ENCODE results near the gene SBF2. TPM values are rescaled to one million over a fixed set of nuclear protein-coding genes. Genes with fewer than 3 reads are reported as not detected.

The SBF2 gene
- total RNA-seq, 1 donor from 2014 or later: 38.5 TPM

DNA sequence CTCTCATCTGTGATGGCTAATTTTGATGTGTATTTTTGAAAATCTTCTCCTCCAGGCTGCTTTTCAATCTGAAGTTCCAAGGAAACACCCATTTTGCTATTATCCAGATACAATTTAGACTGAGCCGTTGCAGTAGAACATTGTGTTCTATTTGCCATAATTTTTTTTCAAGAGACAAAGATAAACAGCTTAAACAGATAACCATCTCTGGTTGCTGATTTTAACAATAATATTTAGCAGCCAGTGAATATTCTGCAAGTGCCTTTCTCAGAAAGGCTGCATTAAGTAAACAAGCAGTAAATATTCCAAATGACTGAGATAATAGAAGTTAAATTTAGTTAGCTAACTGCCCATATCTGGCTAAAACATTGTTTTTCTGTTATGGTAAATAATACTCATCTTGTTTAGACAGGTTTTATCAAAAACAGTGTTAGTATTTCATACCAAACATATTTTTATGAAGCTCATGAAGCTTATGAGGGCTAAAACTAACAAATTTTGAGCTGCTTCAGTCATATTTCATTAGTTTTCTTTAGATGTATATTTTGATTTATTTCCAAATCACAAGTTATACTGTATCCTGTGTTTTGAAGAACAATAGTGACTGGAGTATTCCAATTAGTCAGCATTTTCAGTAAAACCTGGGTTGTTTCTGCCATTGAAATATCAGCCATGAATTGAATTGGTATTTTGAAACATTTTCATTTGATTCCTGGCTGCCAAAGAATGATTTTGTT lies 206.7 kb downstream of the SBF2 start:
- Histone ChIP-seq H3K4me1 (peaks cover 6% of the 10 kb centered on the region), H3K36me3 (no peaks in the 10 kb centered on the region), H3K27me3 (no peaks in the 10 kb centered on the region), H3K4me3 (no peak overlapping the region), H3K9me3 (no peaks in the 10 kb centered on the region), H3K27ac (no peak overlapping the region)
- DNase-seq: no peak
- no peak for ATAC-seq
- TF ChIP-seq, protein P1, sequence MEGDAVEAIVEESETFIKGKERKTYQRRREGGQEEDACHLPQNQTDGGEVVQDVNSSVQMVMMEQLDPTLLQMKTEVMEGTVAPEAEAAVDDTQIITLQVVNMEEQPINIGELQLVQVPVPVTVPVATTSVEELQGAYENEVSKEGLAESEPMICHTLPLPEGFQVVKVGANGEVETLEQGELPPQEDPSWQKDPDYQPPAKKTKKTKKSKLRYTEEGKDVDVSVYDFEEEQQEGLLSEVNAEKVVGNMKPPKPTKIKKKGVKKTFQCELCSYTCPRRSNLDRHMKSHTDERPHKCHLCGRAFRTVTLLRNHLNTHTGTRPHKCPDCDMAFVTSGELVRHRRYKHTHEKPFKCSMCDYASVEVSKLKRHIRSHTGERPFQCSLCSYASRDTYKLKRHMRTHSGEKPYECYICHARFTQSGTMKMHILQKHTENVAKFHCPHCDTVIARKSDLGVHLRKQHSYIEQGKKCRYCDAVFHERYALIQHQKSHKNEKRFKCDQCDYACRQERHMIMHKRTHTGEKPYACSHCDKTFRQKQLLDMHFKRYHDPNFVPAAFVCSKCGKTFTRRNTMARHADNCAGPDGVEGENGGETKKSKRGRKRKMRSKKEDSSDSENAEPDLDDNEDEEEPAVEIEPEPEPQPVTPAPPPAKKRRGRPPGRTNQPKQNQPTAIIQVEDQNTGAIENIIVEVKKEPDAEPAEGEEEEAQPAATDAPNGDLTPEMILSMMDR (IDR thresholded peaks at IDR 0.05): no peak
- intact Hi-C loops (cut with DNase I): no loop called here

DNA sequence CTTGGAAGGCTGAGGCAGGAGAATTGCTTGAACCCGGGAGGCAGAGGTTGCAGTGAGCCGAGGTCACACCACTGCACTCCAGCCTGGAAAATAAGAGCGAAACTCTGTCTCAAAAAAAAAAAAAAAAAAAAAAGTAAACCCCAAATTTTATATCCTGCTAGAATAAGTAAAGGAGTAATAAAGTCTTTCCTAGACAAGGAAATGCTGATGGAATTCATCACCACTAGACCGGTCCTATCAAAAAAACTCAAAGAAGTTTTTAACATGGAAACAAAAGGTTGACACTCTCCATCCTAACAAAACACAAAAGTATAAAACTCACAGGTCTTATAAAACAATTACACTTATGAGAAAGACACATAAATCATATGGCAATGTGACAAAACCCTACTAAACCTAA lies 213.9 kb downstream of the SBF2 start:
- Histone ChIP-seq H3K9me3 (peaks cover 18% of the 10 kb centered on the region), H3K27me3 (no peaks in the 10 kb centered on the region), H3K4me1 (no peaks in the 10 kb centered on the region), H3K4me3 (no peak overlapping the region), H3K27ac (no peak overlapping the region), H3K36me3 (no peaks in the 10 kb centered on the region)
- no peak for DNase-seq
- TF ChIP-seq, protein P1 (IDR thresholded peaks at IDR 0.05): no peak
- intact Hi-C loops (cut with DNase I): no loop called here
- ATAC-seq: no peak

DNA sequence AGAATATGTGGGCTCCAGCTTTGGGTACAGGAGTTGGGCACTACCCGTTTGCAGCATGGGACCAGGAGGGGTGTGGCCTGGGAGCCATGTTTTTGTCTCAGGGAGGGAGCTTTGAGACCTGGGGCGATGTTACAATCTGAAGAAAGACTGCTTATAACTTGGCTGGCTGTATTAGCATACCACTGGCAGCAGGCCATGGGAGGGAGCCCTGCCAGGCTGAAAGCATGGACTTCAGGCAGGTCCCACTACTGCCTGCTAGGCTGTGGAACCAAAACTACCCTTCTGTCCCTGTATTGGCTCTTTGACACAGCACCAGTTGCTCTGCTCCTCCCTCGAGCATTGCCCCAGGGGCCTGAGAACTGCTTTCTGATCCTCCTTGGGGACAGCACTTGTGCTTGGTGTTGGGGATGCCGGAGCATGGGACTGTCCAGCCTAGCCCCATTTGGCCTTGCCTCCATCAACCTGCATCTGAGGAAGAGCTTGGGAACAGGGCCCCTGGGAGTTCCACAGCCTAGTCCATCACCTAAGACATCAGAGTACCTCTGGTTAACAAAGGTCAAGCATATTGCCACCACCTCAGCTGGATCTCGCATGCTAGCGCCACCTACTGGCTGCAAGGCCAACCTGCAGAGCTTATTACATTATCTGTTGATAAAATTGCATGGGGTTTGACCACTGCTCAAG lies 217.4 kb downstream of the SBF2 start:
- Histone ChIP-seq H3K27me3 (no peaks in the 10 kb centered on the region), H3K4me1 (no peaks in the 10 kb centered on the region), H3K9me3 (peaks cover 18% of the 10 kb centered on the region), H3K36me3 (no peaks in the 10 kb centered on the region), H3K4me3 (no peak overlapping the region), H3K27ac (no peak overlapping the region)
- intact Hi-C loops (cut with DNase I): no loop called here
- ATAC-seq: peak; percentile 83
- TF ChIP-seq, protein P1 (IDR thresholded peaks at IDR 0.05): peak; percentile 60
- DNase-seq: no peak

DNA sequence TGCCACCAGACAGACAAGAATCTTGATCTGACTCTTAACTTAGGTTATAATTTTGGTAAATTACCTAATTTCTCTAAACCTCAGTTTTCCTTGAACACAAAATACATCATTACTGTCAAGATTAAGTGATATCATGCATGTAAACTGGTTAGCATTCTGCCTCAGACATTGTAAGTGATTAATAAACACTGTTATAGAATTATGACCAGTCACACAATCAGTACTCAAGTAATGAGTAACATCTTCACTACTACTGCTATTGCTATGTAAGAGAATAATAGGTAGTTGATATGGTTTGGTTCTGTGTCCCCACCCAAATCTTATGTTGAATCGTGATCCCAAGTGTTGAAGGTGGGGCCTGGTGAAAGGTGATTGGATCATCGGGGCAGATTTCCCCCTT lies 218.9 kb downstream of the SBF2 start:
- intact Hi-C loops (cut with DNase I): no loop called here
- H3K27ac ChIP-seq: no peak overlapping the region
- DNase-seq: no peak
- no peaks in the 10 kb centered on the region for H3K36me3 ChIP-seq
- no peak for ATAC-seq
- TF ChIP-seq, protein P1 (IDR thresholded peaks at IDR 0.05): no peak
- peaks cover 9% of the 10 kb centered on the region for H3K9me3 ChIP-seq
- no peaks in the 10 kb centered on the region for H3K27me3 ChIP-seq
- no peaks in the 10 kb centered on the region for H3K4me1 ChIP-seq
- no peak overlapping the region for H3K4me3 ChIP-seq

DNA sequence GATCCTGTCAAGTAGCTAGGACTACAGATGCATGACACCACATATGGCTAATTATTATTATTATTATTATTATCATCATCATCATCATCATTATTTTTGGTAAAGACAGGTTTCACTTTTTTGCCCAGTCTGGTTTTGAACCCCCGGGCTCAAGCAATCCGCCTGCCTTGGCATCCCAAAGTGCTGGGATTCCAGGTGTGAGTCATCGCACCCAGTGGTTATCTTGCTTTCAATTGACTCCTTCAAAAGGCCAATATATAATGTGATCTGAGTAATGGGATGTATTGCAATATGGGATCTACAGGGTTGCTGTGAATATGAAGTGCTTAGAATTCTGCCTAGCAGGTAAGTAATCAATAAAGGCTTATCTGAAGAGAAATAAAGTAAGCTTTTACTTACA lies 221.2 kb downstream of the SBF2 start:
- ATAC-seq: no peak
- Histone ChIP-seq H3K4me3 (no peak overlapping the region), H3K4me1 (no peaks in the 10 kb centered on the region), H3K9me3 (no peaks in the 10 kb centered on the region), H3K36me3 (no peaks in the 10 kb centered on the region), H3K27ac (no peak overlapping the region), H3K27me3 (no peaks in the 10 kb centered on the region)
- TF ChIP-seq, protein P1 (IDR thresholded peaks at IDR 0.05): no peak
- no peak for DNase-seq
- intact Hi-C loops (cut with DNase I): no loop called here

All from upper lobe of right lung (tissue), 1 donor.